CD4-positive, alpha-beta memory T cell (primary cell): Measurements from ENCODE around the gene BCKDHB. TPM values are rescaled to one million over a fixed set of nuclear protein-coding genes. Genes with fewer than 3 reads are reported as not detected.
"Not testable (repeated sequence)": the region's sequence is repeated elsewhere in the genome, so short reads cannot be mapped to it uniquely, and the experiment has no call there.

Experiments
- CTCF ChIA-PET: fragments of 350-600 bp; sonication (Branson Sonifier 250); formaldehyde crosslinking; loops from one replicate; lab custom pipeline; 2021; ENCODE audit warnings: inconsistent platforms; ENCODE audit not compliant: partially characterized antibody; lab: Charles Lee
- POLR2A ChIA-PET: fragments of 350-600 bp; sonication (Branson Sonifier 250); formaldehyde crosslinking; loops from one replicate; lab custom pipeline; 2021; ENCODE audit not compliant: partially characterized antibody; lab: Charles Lee
- DNase-seq, 5 donors: peaks; one replicate each; pipeline versions ENCODE4 v3.0.0 to v3.0.0-alpha.2; 2020 to 2022; ENCODE audit warnings: mixed read lengths in 1 of 5
- H3K27ac ChIP-seq: one replicate; pipeline ENCODE4 v1.7.0; 2013; ENCODE audit warnings: low read depth, low read length
- H3K27me3 ChIP-seq: 2 replicates; pipeline ENCODE4 v1.7.0; 2013; ENCODE audit warnings: mild to moderate bottlenecking, low read length, moderate library complexity; ENCODE audit not compliant: insufficient read depth
- H3K36me3 ChIP-seq: 2 replicates; pipeline ENCODE4 v1.7.0; 2013; ENCODE audit warnings: mild to moderate bottlenecking, low read length, moderate library complexity; ENCODE audit not compliant: insufficient read depth
- H3K4me1 ChIP-seq: 2 replicates; pipeline ENCODE4 v1.7.0; 2013; ENCODE audit warnings: mild to moderate bottlenecking, low read length, moderate library complexity; ENCODE audit not compliant: insufficient read depth
- H3K4me3 ChIP-seq, 2 donors: one replicate each; pipeline ENCODE4 v1.7.0; 2013; ENCODE audit warnings: low read length in 2 of 2, mild to moderate bottlenecking in 1 of 2
- H3K9me3 ChIP-seq, 2 donors: one replicate each; pipeline ENCODE4 v1.7.0; 2013; ENCODE audit warnings: low read length in 2 of 2, control low read depth in 1 of 2; ENCODE audit not compliant: control insufficient read depth in 1 of 2
- H3K27ac Mint-ChIP-seq, 7 donors: one replicate each; pipeline ENCODE4 v1.8.0; 2020 to 2021; ENCODE audit warnings: mixed read lengths in 7 of 7, mild to moderate bottlenecking in 6 of 7, inconsistent platforms in 3 of 7, moderate library complexity in 3 of 7
- H3K27me3 Mint-ChIP-seq, 2 donors: one replicate each; pipeline ENCODE4 v1.8.0; 2020 to 2021; ENCODE audit warnings: mixed read lengths in 2 of 2
- H3K36me3 Mint-ChIP-seq, 2 donors: one replicate each; pipeline ENCODE4 v1.8.0; 2020 to 2021; ENCODE audit warnings: mixed read lengths in 2 of 2, inconsistent platforms in 1 of 2, mild to moderate bottlenecking in 1 of 2
- H3K4me1 Mint-ChIP-seq, 4 donors: one replicate each; pipeline ENCODE4 v1.8.0; 2020 to 2021; ENCODE audit warnings: mixed read lengths in 4 of 4, mild to moderate bottlenecking in 1 of 4
- H3K4me3 Mint-ChIP-seq, 8 donors: one replicate each; pipeline ENCODE4 v1.8.0; 2020 to 2021; ENCODE audit warnings: mixed read lengths in 8 of 8, mild to moderate bottlenecking in 7 of 8, moderate library complexity in 6 of 8, inconsistent platforms in 3 of 8
- H3K9me3 Mint-ChIP-seq, 8 donors: one replicate each; pipeline ENCODE4 v1.8.0; 2020 to 2021; ENCODE audit warnings: mixed read lengths in 8 of 8, mild to moderate bottlenecking in 5 of 8, inconsistent platforms in 3 of 8, moderate library complexity in 1 of 8
- intact Hi-C: fragments of 100-400 bp; cut with micrococcal nuclease; formaldehyde crosslinking; loops from one replicate; pipeline ENCODE4 v1.15.1; 2023
- polyA plus RNA-seq, 2 donors: library from polyadenylated mRNA; unstranded; fragments of 300-500 nt; fragmentation: Illumina TruSeq; gene quantifications; one replicate each; pipeline ENCODE4 v1.2.3, GENCODE V29; 2021
- total RNA-seq, 2 experiments: library from RNA; stranded (reverse); gene quantifications; one replicate each; pipeline ENCODE4 v1.2.3, GENCODE V29; 2021

BCKDHB gene
- total and polyA plus RNA-seq, 4 experiments from 2014 or later = 11.8 to 28.7 (median 16.2) TPM

GRCh38 chr6:80233262-80233661 lies 126.8 kb downstream of the BCKDHB start:
- ChIA-PET CTCF (no interaction called here), POLR2A (no interaction called here)
- no peaks in the 10 kb centered on the region for H3K4me1 ChIP-seq
- Mint-ChIP-seq H3K36me3 (peaks cover 7 to 22% of the 10 kb centered on the region in 2 donors), H3K4me1 (no peaks in the 10 kb centered on the region), H3K9me3 (peaks cover 0 to 4% (median 0%) of the 10 kb centered on the region in 8 donors), H3K27me3 (no peaks in the 10 kb centered on the region), H3K27ac (no peak overlapping the region), H3K4me3 (no peak overlapping the region)
- H3K9me3 ChIP-seq = no peaks in the 10 kb centered on the region
- H3K4me3 ChIP-seq = no peak overlapping the region
- no peak overlapping the region for H3K27ac ChIP-seq
- no peak for DNase-seq
- intact Hi-C loops = no loop called here
- no peaks in the 10 kb centered on the region for H3K36me3 ChIP-seq
- H3K27me3 ChIP-seq = no peaks in the 10 kb centered on the region

- no peak overlapping the region for H3K4me3 ChIP-seq
- no peak for DNase-seq
- ChIA-PET CTCF (no interaction called here), POLR2A (no interaction called here)
- H3K4me1 Mint-ChIP-seq = no peaks in the 10 kb centered on the region
- no peaks in the 10 kb centered on the region for H3K27me3 ChIP-seq
- no peak overlapping the region for H3K4me3 Mint-ChIP-seq
- H3K27ac Mint-ChIP-seq = no peak overlapping the region
- intact Hi-C loops = no loop called here
- no peaks in the 10 kb centered on the region for H3K9me3 ChIP-seq
- no peaks in the 10 kb centered on the region for H3K4me1 ChIP-seq
- H3K36me3 ChIP-seq = no peaks in the 10 kb centered on the region
- peaks cover 7 to 24% of the 10 kb centered on the region in 2 donors for H3K36me3 Mint-ChIP-seq
- peaks cover 0 to 6% (median 0%) of the 10 kb centered on the region in 8 donors for H3K9me3 Mint-ChIP-seq
- H3K27ac ChIP-seq = no peak overlapping the region
- H3K27me3 Mint-ChIP-seq = no peaks in the 10 kb centered on the region
These were observed 127.5 kb downstream of the BCKDHB start for GRCh38 chr6:80233958-80234357.

- Mint-ChIP-seq H3K36me3 (peaks cover 7 to 25% of the 10 kb centered on the region in 2 donors), H3K9me3 (peaks cover 0 to 9% (median under 1%) of the 10 kb centered on the region in 8 donors)
- intact Hi-C loops = no loop called here
These were observed 127.9 kb downstream of the BCKDHB start for GRCh38 chr6:80234401-80234800.

GRCh38 chr6:80234908-80235307 lies 128.4 kb downstream of the BCKDHB start:
- no peak overlapping the region for H3K27ac ChIP-seq
- peaks cover 7 to 27% of the 10 kb centered on the region in 2 donors for H3K36me3 Mint-ChIP-seq

More at GRCh38 chr6:80234401-80234800, 127.9 kb downstream of the BCKDHB start:
- Histone ChIP-seq H3K9me3 (no peaks in the 10 kb centered on the region), H3K4me3 (no peak overlapping the region), H3K27ac (no peak overlapping the region), H3K36me3 (no peaks in the 10 kb centered on the region), H3K27me3 (no peaks in the 10 kb centered on the region), H3K4me1 (no peaks in the 10 kb centered on the region)
- DNase-seq = no peak
- Mint-ChIP-seq H3K27ac (no peak overlapping the region), H3K27me3 (no peaks in the 10 kb centered on the region), H3K4me3 (no peak overlapping the region), H3K4me1 (no peaks in the 10 kb centered on the region)
- ChIA-PET CTCF (no interaction called here), POLR2A (no interaction called here)

GRCh38 chr6:80235647-80236046 lies 129.2 kb downstream of the BCKDHB start:
- Histone ChIP-seq H3K36me3 (no peaks in the 10 kb centered on the region), H3K9me3 (no peaks in the 10 kb centered on the region), H3K4me1 (no peaks in the 10 kb centered on the region), H3K27ac (no peak overlapping the region), H3K27me3 (no peaks in the 10 kb centered on the region), H3K4me3 (no peak overlapping the region)
- Mint-ChIP-seq H3K4me3 (no peak overlapping the region), H3K9me3 (peaks cover 0 to 9% (median under 1%) of the 10 kb centered on the region in 8 donors), H3K4me1 (peaks cover 0 to 8% (median 0%) of the 10 kb centered on the region in 4 donors), H3K27me3 (no peaks in the 10 kb centered on the region), H3K36me3 (peaks cover 8 to 34% of the 10 kb centered on the region in 2 donors), H3K27ac (no peak overlapping the region)
- intact Hi-C loops = no loop called here
- ChIA-PET CTCF (no interaction called here), POLR2A (no interaction called here)
- no peak for DNase-seq

More at GRCh38 chr6:80234908-80235307, 128.4 kb downstream of the BCKDHB start:
- Mint-ChIP-seq H3K4me1 (peaks cover 0 to under 1% (median 0%) of the 10 kb centered on the region in 4 donors), H3K9me3 (peaks cover 0 to 9% (median under 1%) of the 10 kb centered on the region in 8 donors), H3K4me3 (no peak overlapping the region), H3K27ac (no peak overlapping the region), H3K27me3 (no peaks in the 10 kb centered on the region)
- H3K27me3 ChIP-seq = no peaks in the 10 kb centered on the region
- H3K36me3 ChIP-seq = no peaks in the 10 kb centered on the region
- POLR2A ChIA-PET = no interaction called here
- intact Hi-C loops = no loop called here
- CTCF ChIA-PET = no interaction called here
- DNase-seq = no peak
- H3K9me3 ChIP-seq = no peaks in the 10 kb centered on the region
- no peak overlapping the region for H3K4me3 ChIP-seq
- no peaks in the 10 kb centered on the region for H3K4me1 ChIP-seq

GRCh38 chr6:80238754-80239153 lies 132.3 kb downstream of the BCKDHB start:
- H3K9me3 ChIP-seq, H3K4me3 Mint-ChIP-seq, H3K27ac Mint-ChIP-seq, intact Hi-C loops, H3K36me3 ChIP-seq, H3K9me3 Mint-ChIP-seq, H3K27ac ChIP-seq, CTCF ChIA-PET, H3K4me3 ChIP-seq, H3K4me1 ChIP-seq, POLR2A ChIA-PET, DNase-seq, H3K27me3 Mint-ChIP-seq, H3K27me3 ChIP-seq: not testable (repeated sequence)
- Mint-ChIP-seq H3K4me1 (peaks cover 0 to 11% (median 6%) of the 10 kb centered on the region in 4 donors), H3K36me3 (peaks cover 8 to 48% of the 10 kb centered on the region in 2 donors)

GRCh38 chr6:80245043-80245442 lies 138.6 kb downstream of the BCKDHB start:
- Mint-ChIP-seq H3K4me3 (no peak overlapping the region), H3K4me1 (peaks cover 0 to 9% (median 8%) of the 10 kb centered on the region in 4 donors), H3K9me3 (peaks cover 0 to 2% (median 0%) of the 10 kb centered on the region in 8 donors), H3K27ac (no peak overlapping the region), H3K27me3 (no peaks in the 10 kb centered on the region), H3K36me3 (peaks cover 0 to 23% of the 10 kb centered on the region in 2 donors)
- POLR2A ChIA-PET = no interaction called here
- Histone ChIP-seq H3K36me3 (no peaks in the 10 kb centered on the region), H3K27me3 (no peaks in the 10 kb centered on the region), H3K9me3 (no peaks in the 10 kb centered on the region), H3K4me3 (no peak overlapping the region), H3K27ac (no peak overlapping the region), H3K4me1 (no peaks in the 10 kb centered on the region)
- intact Hi-C loops = no loop called here
- CTCF ChIA-PET = interaction anchor here (1.4 kb wide), 1 partner anchor 375 kb away, joined by 3 read pairs; no protein-coding TSS in a partner anchor
- DNase-seq = no peak
